T-helper 17 cell (primary cell): ENCODE measurements around the gene C12orf42. TPM values are rescaled to one million over a fixed set of nuclear protein-coding genes. Genes with fewer than 3 reads are reported as not detected.
A peak's percentile ranks its signal among the peaks of the same experiment; 100 is the strongest.
"Not testable (repeated sequence)": the region's sequence is repeated elsewhere in the genome, so short reads cannot be mapped to it uniquely, and the experiment has no call there.

Experiments
- ATAC-seq: fragments of 150-1000 bp; cut with Tn5 transposase; 2 replicates; pipeline ENCODE4 v1.10.0; 2021; ENCODE audit warnings: mild to moderate bottlenecking, moderate library complexity
- DNase-seq, 3 donors: peaks; one replicate each; pipeline versions ENCODE4 v3.0.0 to v3.0.0-alpha.2; 2020 to 2021
- H3K9me3 ChIP-seq: one replicate; pipeline ENCODE4 v1.7.0; 2013; ENCODE audit warnings: low read length, mild to moderate bottlenecking; ENCODE audit not compliant: control insufficient read depth, poor library complexity, severe bottlenecking
- H3K27ac Mint-ChIP-seq: one replicate; pipeline ENCODE4 v1.8.0; 2022; ENCODE audit warnings: mild to moderate bottlenecking, moderate library complexity, mixed read lengths
- H3K27me3 Mint-ChIP-seq: one replicate; pipeline ENCODE4 v1.8.0; 2022; ENCODE audit warnings: mixed read lengths
- H3K36me3 Mint-ChIP-seq: one replicate; pipeline ENCODE4 v1.8.0; 2022; ENCODE audit warnings: low read depth, mixed read lengths
- H3K4me1 Mint-ChIP-seq: one replicate; pipeline ENCODE4 v1.8.0; 2022; ENCODE audit warnings: mild to moderate bottlenecking, mixed read lengths
- H3K4me3 Mint-ChIP-seq: one replicate; pipeline ENCODE4 v1.8.0; 2022; ENCODE audit warnings: mild to moderate bottlenecking, moderate library complexity, mixed read lengths
- total RNA-seq, 4 donors: library from RNA in 2 of 4; stranded (reverse) in 2 of 4; gene quantifications; one replicate each; pipeline ENCODE4 v1.2.3 and lab custom pipeline; 2022 to 2026

The C12orf42 gene
- total RNA-seq, 2 donors from 2014 or later, result 3.3 to 7.1 TPM

- H3K4me3 Mint-ChIP-seq, result no peak overlapping the region
- no peak for ATAC-seq
- peaks cover 2% of the 10 kb centered on the region for H3K4me1 Mint-ChIP-seq
- H3K9me3 ChIP-seq, result no peaks in the 10 kb centered on the region
- no peaks in the 10 kb centered on the region for H3K36me3 Mint-ChIP-seq
- no peaks in the 10 kb centered on the region for H3K27me3 Mint-ChIP-seq
- DNase-seq, result no peak
- no peak overlapping the region for H3K27ac Mint-ChIP-seq
Measured at GRCh38 chr12:103470664-103471063, 25.1 kb downstream of the C12orf42 start.

GRCh38 chr12:103469719-103470118, 26.0 kb downstream of the C12orf42 start:
- no peaks in the 10 kb centered on the region for H3K36me3 Mint-ChIP-seq
- H3K27me3 Mint-ChIP-seq, result no peaks in the 10 kb centered on the region
- no peak overlapping the region for H3K4me3 Mint-ChIP-seq
- H3K9me3 ChIP-seq, result no peaks in the 10 kb centered on the region
- H3K4me1 Mint-ChIP-seq, result peaks cover 2% of the 10 kb centered on the region
- no peak overlapping the region for H3K27ac Mint-ChIP-seq
- no peak for ATAC-seq
- no peak for DNase-seq

- H3K36me3 Mint-ChIP-seq, result no peaks in the 10 kb centered on the region
- H3K27me3 Mint-ChIP-seq, result no peaks in the 10 kb centered on the region
- ATAC-seq (no peak), DNase-seq (no peak)
- no peak overlapping the region for H3K4me3 Mint-ChIP-seq
- H3K27ac Mint-ChIP-seq, result no peak overlapping the region
- no peaks in the 10 kb centered on the region for H3K9me3 ChIP-seq
- peaks cover 2% of the 10 kb centered on the region for H3K4me1 Mint-ChIP-seq
Measured at GRCh38 chr12:103468837-103469236, 26.9 kb downstream of the C12orf42 start.

GRCh38 chr12:103462675-103463074, 33.1 kb downstream of the C12orf42 start:
- ATAC-seq (no peak), DNase-seq (no peak)
- H3K27ac Mint-ChIP-seq, result no peak overlapping the region
- H3K4me1 Mint-ChIP-seq, result no peaks in the 10 kb centered on the region
- H3K27me3 Mint-ChIP-seq, result no peaks in the 10 kb centered on the region
- no peaks in the 10 kb centered on the region for H3K9me3 ChIP-seq
- no peaks in the 10 kb centered on the region for H3K36me3 Mint-ChIP-seq
- no peak overlapping the region for H3K4me3 Mint-ChIP-seq

- H3K27ac Mint-ChIP-seq, result no peak overlapping the region
- H3K36me3 Mint-ChIP-seq, result no peaks in the 10 kb centered on the region
- no peaks in the 10 kb centered on the region for H3K9me3 ChIP-seq
- H3K4me3 Mint-ChIP-seq, result no peak overlapping the region
- no peaks in the 10 kb centered on the region for H3K27me3 Mint-ChIP-seq
- ATAC-seq (no peak), DNase-seq (no peak)
- peaks cover 8% of the 10 kb centered on the region for H3K4me1 Mint-ChIP-seq
Measured at GRCh38 chr12:103457471-103457870, 38.3 kb downstream of the C12orf42 start.

GRCh38 chr12:103456006-103456405, 39.8 kb downstream of the C12orf42 start:
- ATAC-seq (no peak), DNase-seq (no peak)
- Mint-ChIP-seq H3K27me3 (no peaks in the 10 kb centered on the region), H3K4me1 (peaks cover 8% of the 10 kb centered on the region), H3K36me3 (no peaks in the 10 kb centered on the region), H3K27ac (no peak overlapping the region), H3K4me3 (no peak overlapping the region)
- no peaks in the 10 kb centered on the region for H3K9me3 ChIP-seq

- DNase-seq, result no peak
Measured at GRCh38 chr12:103455020-103455763, 40.6 kb downstream of the C12orf42 start.

GRCh38 chr12:103444983-103445382, 50.8 kb downstream of the C12orf42 start:
- Mint-ChIP-seq H3K36me3 (no peaks in the 10 kb centered on the region), H3K27ac (no peak overlapping the region), H3K4me1 (no peaks in the 10 kb centered on the region), H3K27me3 (no peaks in the 10 kb centered on the region), H3K4me3 (no peak overlapping the region)
- ATAC-seq (no peak), DNase-seq (no peak)
- H3K9me3 ChIP-seq, result no peaks in the 10 kb centered on the region

More at GRCh38 chr12:103455020-103455763, 40.6 kb downstream of the C12orf42 start:
- Mint-ChIP-seq H3K4me1 (peaks cover 8% of the 10 kb centered on the region), H3K36me3 (no peaks in the 10 kb centered on the region), H3K27me3 (no peaks in the 10 kb centered on the region), H3K27ac (peak overlapping the region; percentile 46), H3K4me3 (no peak overlapping the region)
- H3K9me3 ChIP-seq, result no peaks in the 10 kb centered on the region
- ATAC-seq, result peak; percentile 92

- Mint-ChIP-seq H3K4me3 (no peak overlapping the region), H3K36me3 (no peaks in the 10 kb centered on the region), H3K4me1 (no peaks in the 10 kb centered on the region), H3K27me3 (no peaks in the 10 kb centered on the region), H3K27ac (peak overlapping the region; percentile 92)
- ATAC-seq (no peak), DNase-seq (no peak)
- H3K9me3 ChIP-seq, result no peaks in the 10 kb centered on the region
Measured at GRCh38 chr12:103442822-103443221, 52.9 kb downstream of the C12orf42 start.

- Mint-ChIP-seq H3K4me1 (no peaks in the 10 kb centered on the region), H3K36me3 (peaks cover under 1% of the 10 kb centered on the region), H3K27me3 (no peaks in the 10 kb centered on the region), H3K4me3 (peak overlapping the region; percentile 66), H3K27ac (peak overlapping the region; percentile 92)
- DNase-seq, result no peak
- no peak for ATAC-seq
- H3K9me3 ChIP-seq, result no peaks in the 10 kb centered on the region
Measured at GRCh38 chr12:103442182-103442555, 53.6 kb downstream of the C12orf42 start.

GRCh38 chr12:103441437-103442181, 54.2 kb downstream of the C12orf42 start:
- Mint-ChIP-seq H3K4me1 (no peaks in the 10 kb centered on the region), H3K36me3 (peaks cover 2% of the 10 kb centered on the region), H3K27me3 (no peaks in the 10 kb centered on the region), H3K27ac (peak overlapping the region; percentile 92), H3K4me3 (peak overlapping the region; percentile 79)
- ATAC-seq (peak; percentile 94), DNase-seq (no peak)
- H3K9me3 ChIP-seq, result no peaks in the 10 kb centered on the region

GRCh38 chr12:103434165-103435105, 61.3 kb downstream of the C12orf42 start:
- not testable (repeated sequence) for H3K9me3 ChIP-seq, H3K27me3 Mint-ChIP-seq, H3K4me1 Mint-ChIP-seq, H3K36me3 Mint-ChIP-seq, DNase-seq
- Mint-ChIP-seq H3K4me3 (peak overlapping the region; percentile 74), H3K27ac (peak overlapping the region; percentile 72)
- ATAC-seq, result peak; percentile 25

GRCh38 chr12:103431950-103432349, 63.8 kb downstream of the C12orf42 start:
- Mint-ChIP-seq H3K4me1 (no peaks in the 10 kb centered on the region), H3K36me3 (peaks cover 2% of the 10 kb centered on the region), H3K27me3 (no peaks in the 10 kb centered on the region), H3K4me3 (no peak overlapping the region), H3K27ac (no peak overlapping the region)
- ATAC-seq, result no peak
- no peak for DNase-seq
- no peaks in the 10 kb centered on the region for H3K9me3 ChIP-seq
